ES-I3 (cell line): ENCODE measurements around the gene LIFR.
"Not testable (repeated sequence)": the region's sequence is repeated elsewhere in the genome, so short reads cannot be mapped to it uniquely, and the experiment has no call there.

Experiments used
- H3K36me3 ChIP-seq: 2 replicates; pipeline ENCODE4 v1.6.1; 2013; ENCODE audit warnings: mild to moderate bottlenecking, low read length, control low read depth, moderate library complexity; ENCODE audit not compliant: insufficient read depth
- H3K4me1 ChIP-seq: 2 replicates; pipeline ENCODE4 v1.6.1; 2013; ENCODE audit warnings: mild to moderate bottlenecking, control low read depth, low read length; ENCODE audit not compliant: insufficient read depth
- H3K9ac ChIP-seq: 2 replicates; pipeline ENCODE4 v1.6.1; 2013; ENCODE audit warnings: low read depth, mild to moderate bottlenecking, low read length, moderate library complexity
- H3K9me3 ChIP-seq: 2 replicates; pipeline ENCODE4 v1.6.1; 2013; ENCODE audit warnings: mild to moderate bottlenecking, low read length, moderate library complexity; ENCODE audit not compliant: control insufficient read depth, insufficient read depth

The LIFR gene

DNA sequence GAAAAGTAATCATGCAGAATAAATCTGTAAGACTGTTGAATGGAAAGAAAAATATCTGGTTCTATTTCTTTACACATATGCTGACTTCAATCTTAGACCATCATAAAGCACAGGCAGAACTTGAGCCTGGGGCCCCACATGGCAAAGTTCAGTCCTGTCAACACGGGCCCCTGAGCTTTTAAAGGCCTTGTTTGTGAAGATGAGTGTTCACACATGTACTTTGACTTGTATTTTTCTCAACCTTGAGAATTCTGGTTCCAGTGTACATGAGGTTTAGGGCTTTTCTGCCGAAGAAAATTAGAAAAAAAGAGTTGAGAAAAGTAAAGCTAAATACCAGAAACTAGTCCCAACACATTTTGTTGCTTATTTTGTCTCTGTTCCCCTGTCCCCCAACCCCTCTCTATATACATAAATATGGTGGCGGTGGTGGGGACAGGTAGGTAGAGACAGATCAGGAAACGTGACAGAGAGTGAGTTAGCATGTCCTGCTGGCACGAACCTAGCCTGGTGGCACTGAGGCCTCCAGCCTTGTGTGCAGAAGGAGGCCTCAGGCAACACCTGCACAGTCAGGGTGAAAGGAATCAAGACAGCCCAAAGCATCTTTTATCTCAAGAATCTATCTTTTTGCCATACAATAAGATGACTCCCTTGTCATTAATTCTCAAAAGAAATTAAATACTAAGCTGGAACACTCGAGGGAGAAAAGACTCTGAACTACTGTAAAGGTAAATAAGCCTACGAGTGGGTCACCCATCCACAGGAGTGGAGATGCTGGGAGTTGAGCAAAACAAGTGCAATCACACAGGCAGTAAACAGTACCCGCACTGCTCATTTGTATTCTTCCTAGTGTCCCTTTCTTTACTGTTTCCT lies 22.9 kb downstream of the LIFR start:
- Histone ChIP-seq H3K9me3 (no peaks in the 10 kb centered on the region; the same call in 1 of the 2 replicates), H3K4me1 (peaks cover 14% of the 10 kb centered on the region; the same call in 1 of the 2 replicates), H3K36me3 (no peaks in the 10 kb centered on the region), H3K9ac (no peak overlapping the region)

GRCh38 chr5:38532165-38532669 lies 24.2 kb downstream of the LIFR start:
- peaks cover 14% of the 10 kb centered on the region; the same call in 1 of the 2 replicates for H3K4me1 ChIP-seq

DNA sequence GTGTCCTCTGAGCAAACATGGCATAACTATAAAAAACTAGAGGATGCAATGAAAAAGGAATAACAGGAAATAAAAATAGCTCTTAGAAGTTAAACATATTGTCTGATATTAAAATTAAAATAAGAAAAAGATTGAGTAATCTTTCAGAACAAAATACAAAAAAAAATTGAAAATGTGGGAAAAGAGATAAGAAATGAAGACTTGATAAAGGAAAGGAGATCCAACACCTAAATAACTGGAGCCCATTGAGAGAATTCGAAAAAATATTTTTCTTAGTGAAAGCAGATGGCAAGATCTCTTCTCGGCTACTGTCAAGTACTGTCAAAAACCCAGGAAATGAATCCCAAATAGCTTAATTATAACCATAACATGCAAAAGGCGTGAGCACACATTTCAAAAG lies 24.9 kb downstream of the LIFR start:
- peaks cover 14% of the 10 kb centered on the region; the same call in 1 of the 2 replicates for H3K4me1 ChIP-seq
- H3K36me3 ChIP-seq, result no peaks in the 10 kb centered on the region
- no peak overlapping the region for H3K9ac ChIP-seq
- H3K9me3 ChIP-seq, result no peaks in the 10 kb centered on the region; the same call in 1 of the 2 replicates

More at GRCh38 chr5:38532165-38532669, 24.2 kb downstream of the LIFR start:
- no peak overlapping the region for H3K9ac ChIP-seq
- H3K9me3 ChIP-seq, result no peaks in the 10 kb centered on the region; the same call in 1 of the 2 replicates
- H3K36me3 ChIP-seq, result no peaks in the 10 kb centered on the region

DNA sequence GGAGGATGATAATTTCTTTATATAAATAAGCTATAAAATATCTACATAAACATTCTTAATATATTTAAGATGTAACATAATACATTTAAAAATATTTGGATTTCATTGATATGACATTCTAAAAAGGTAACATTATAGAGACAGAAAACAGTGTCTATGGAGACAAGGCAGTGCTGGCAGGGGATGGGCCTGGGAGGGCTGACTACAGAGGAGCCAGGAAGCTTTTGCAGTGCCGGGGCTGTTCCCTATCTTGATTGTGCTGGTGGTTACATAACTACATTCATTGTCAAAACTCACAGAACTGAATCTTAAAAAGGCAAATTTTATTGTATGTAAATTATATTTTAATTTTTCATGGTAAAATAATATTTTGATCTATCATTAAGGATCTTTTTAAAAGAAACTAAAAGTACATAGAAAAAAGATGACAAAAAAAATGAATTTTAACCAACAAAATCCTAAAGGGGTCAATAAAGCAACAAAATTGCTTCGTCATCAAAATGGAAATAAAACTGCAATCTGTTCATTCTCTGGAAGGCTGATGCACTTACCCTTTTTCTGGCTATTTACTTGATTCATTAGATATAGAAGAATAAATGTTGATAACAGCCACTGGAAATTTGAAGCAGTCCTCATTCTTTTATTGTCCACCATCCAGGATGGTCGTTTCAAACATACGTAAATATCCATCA lies 26.3 kb downstream of the LIFR start:
- Histone ChIP-seq H3K36me3 (no peaks in the 10 kb centered on the region), H3K9me3 (no peaks in the 10 kb centered on the region; the same call in 1 of the 2 replicates), H3K4me1 (peaks cover 14% of the 10 kb centered on the region; the same call in 1 of the 2 replicates), H3K9ac (no peak overlapping the region)

GRCh38 chr5:38528162-38528703 lies 28.2 kb downstream of the LIFR start:
- H3K9me3 ChIP-seq, result no peaks in the 10 kb centered on the region; the same call in 1 of the 2 replicates
- no peak overlapping the region for H3K9ac ChIP-seq
- peaks cover 10% of the 10 kb centered on the region; the same call in 1 of the 2 replicates for H3K4me1 ChIP-seq
- no peaks in the 10 kb centered on the region for H3K36me3 ChIP-seq

- peaks cover 4% of the 10 kb centered on the region; the same call in 1 of the 2 replicates for H3K4me1 ChIP-seq
- H3K9ac ChIP-seq, result no peak overlapping the region
- no peaks in the 10 kb centered on the region; the same call in 1 of the 2 replicates for H3K9me3 ChIP-seq
- no peaks in the 10 kb centered on the region for H3K36me3 ChIP-seq
Observed at GRCh38 chr5:38527475-38527874, 29.0 kb downstream of the LIFR start.

DNA sequence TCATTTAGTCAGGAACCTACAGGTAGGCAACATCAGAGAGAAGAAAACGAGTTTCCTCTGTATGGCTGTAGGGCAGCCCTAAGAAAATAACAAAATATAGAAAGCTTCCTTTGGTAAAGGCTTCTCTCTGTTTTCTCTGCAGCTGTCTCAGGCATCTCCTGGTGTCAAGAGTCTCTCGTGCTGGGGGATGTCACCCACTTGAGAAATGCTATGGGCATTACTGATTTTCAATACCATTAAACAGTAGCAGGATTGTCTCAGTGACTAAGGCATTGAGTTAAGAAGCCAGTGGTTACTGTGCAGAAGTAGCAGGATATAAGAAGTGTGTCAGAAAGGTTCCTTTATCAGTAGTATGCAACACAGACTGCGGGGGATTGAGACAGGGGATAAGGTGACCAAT lies 32.4 kb downstream of the LIFR start:
- Histone ChIP-seq H3K4me1 (no peaks in the 10 kb centered on the region), H3K36me3 (no peaks in the 10 kb centered on the region; the same call in 1 of the 2 replicates), H3K9ac (no peak overlapping the region), H3K9me3 (no peaks in the 10 kb centered on the region)

DNA sequence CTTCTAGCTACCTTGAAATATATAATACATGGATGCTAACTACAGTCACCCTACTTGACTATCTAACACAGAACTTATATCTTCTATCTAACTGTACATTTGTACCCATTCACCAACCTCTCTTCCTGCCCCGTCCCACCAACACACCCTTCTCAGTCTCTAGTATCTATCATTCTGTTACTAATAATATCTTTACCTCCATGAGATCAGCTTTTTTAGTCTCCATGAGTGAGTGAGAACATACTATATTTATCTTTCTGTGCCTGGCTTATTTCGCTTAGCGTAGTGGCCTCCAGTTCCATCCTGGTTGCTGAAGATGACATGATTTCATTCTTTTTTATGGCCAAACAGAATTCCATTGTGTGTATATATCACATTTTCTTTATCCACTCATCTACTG lies 37.0 kb downstream of the LIFR start:
- Histone ChIP-seq H3K9me3 (no peaks in the 10 kb centered on the region), H3K4me1 (no peaks in the 10 kb centered on the region), H3K36me3 (no peaks in the 10 kb centered on the region; the same call in 1 of the 2 replicates), H3K9ac (no peak overlapping the region)

- Histone ChIP-seq H3K36me3 (no peaks in the 10 kb centered on the region; the same call in 1 of the 2 replicates), H3K4me1 (no peaks in the 10 kb centered on the region), H3K9ac (no peak overlapping the region), H3K9me3 (no peaks in the 10 kb centered on the region; the same call in 1 of the 2 replicates)
Observed at GRCh38 chr5:38518341-38518740, 38.1 kb downstream of the LIFR start.

GRCh38 chr5:38516649-38517048 lies 39.8 kb downstream of the LIFR start:
- H3K36me3 ChIP-seq, H3K9ac ChIP-seq, H3K9me3 ChIP-seq, H3K4me1 ChIP-seq: not testable (repeated sequence)

DNA sequence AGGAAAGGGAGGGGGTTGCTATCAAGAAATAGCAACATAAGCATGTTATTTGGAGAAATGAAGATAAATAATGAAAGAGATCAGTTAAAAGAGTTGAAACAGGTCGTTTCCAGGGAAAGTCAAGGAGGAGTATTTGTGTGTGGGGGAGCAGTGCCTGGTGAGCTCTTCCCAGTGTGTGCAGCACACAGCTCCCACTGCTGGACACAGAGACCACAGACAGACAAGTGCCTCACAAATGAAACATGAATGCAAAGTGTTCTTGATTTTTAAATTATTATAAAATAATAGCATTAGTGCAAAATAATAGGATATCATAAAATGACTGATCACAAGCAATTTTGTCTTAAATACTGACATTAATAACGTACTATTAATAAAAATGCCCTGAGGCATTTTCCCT lies 40.8 kb downstream of the LIFR start:
- H3K9me3 ChIP-seq, result no peaks in the 10 kb centered on the region; the same call in 1 of the 2 replicates
- no peak overlapping the region for H3K9ac ChIP-seq
- H3K36me3 ChIP-seq, result no peaks in the 10 kb centered on the region
- H3K4me1 ChIP-seq, result no peaks in the 10 kb centered on the region

DNA sequence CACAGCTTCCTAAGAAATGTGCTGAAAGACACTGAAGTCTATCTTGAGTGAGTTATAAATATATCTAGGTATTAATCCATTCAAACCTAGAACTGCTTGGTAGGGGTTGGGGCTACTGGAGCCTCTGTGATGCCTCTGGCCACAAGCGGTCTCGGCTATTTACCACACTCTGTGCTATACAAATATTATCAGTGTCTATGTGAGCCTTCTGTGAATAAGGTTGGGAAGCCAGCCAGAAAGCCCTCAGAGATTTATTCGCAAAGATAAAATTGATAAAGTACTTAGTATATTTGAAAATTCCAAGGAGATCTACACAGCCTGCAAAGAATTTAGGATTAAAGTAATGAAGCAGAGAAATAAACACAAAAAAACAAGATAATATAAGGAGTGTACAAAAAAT lies 41.4 kb downstream of the LIFR start:
- no peak overlapping the region for H3K9ac ChIP-seq
- H3K36me3 ChIP-seq, result no peaks in the 10 kb centered on the region
- H3K4me1 ChIP-seq, result no peaks in the 10 kb centered on the region
- H3K9me3 ChIP-seq, result no peaks in the 10 kb centered on the region; the same call in 1 of the 2 replicates

DNA sequence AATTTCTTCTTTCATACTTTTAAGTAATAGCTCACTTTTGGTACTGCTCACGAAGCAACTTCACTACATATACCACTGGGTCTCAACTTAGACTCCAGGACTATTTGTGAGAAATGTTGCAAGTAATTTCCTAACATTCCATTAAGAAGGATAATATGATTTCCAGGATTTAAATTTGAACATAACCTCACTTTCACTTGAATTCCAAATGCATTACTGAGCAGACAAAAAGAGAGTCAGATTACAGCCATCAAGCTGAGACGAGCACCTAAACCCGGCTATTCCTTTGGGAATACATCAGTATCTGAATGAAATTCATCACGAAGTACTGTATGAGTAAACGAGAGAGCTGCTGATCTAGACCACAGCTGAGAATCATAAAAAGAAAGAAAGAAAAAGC lies 47.3 kb downstream of the LIFR start:
- no peaks in the 10 kb centered on the region for H3K36me3 ChIP-seq
- no peaks in the 10 kb centered on the region; the same call in 1 of the 2 replicates for H3K9me3 ChIP-seq
- H3K9ac ChIP-seq, result no peak overlapping the region
- no peaks in the 10 kb centered on the region for H3K4me1 ChIP-seq

- no peaks in the 10 kb centered on the region for H3K9me3 ChIP-seq
- H3K4me1 ChIP-seq, result no peaks in the 10 kb centered on the region
- no peaks in the 10 kb centered on the region for H3K36me3 ChIP-seq
- no peak overlapping the region for H3K9ac ChIP-seq
Observed at GRCh38 chr5:38506302-38506701, 50.1 kb downstream of the LIFR start.
